Heart right ventricle (tissue), 16 donors: ENCODE data around the gene CMKLR1. TPM values are rescaled to one million over a fixed set of nuclear protein-coding genes. Genes with fewer than 3 reads are reported as not detected.

Experiments used
- ATAC-seq, 8 donors: fragments of 200-7000 bp; cut with Tn5 transposase; one replicate each; pipeline ENCODE4 v1.9.1; 2020; ENCODE audit warnings: mild to moderate bottlenecking in 8 of 8, moderate library complexity in 8 of 8, moderate number of reproducible peaks in 1 of 8
- DNase-seq, 2 donors: peaks; one replicate each; pipeline ENCODE4 v3.0.0-alpha.2; 2020
- H3K27ac ChIP-seq, 10 donors: fragments of 200-600 bp; sonication (generic) in 2 of 10; one replicate each; pipeline versions ENCODE4 v1.5.0 to v1.8.0; 2020 to 2022; ENCODE audit warnings: mild to moderate bottlenecking in 3 of 10
- H3K27me3 ChIP-seq, 7 donors: fragments of 200-600 bp; one replicate each; pipeline ENCODE4 v1.8.0; 2021 to 2022; ENCODE audit warnings: mild to moderate bottlenecking in 2 of 7
- H3K36me3 ChIP-seq, 9 donors: fragments of 200-600 bp; sonication (generic) in 1 of 9; one replicate each; pipeline versions ENCODE4 v1.5.0 to v1.8.0; 2020 to 2022; ENCODE audit warnings: mild to moderate bottlenecking in 2 of 9
- H3K4me1 ChIP-seq, 9 donors: fragments of 200-600 bp; sonication (generic) in 1 of 9; one replicate each; pipeline versions ENCODE4 v1.5.0 to v1.8.0; 2020 to 2022; ENCODE audit warnings: mild to moderate bottlenecking in 4 of 9
- H3K4me3 ChIP-seq, 10 donors: fragments of 200-600 bp; sonication (generic) in 2 of 10; one replicate each; pipeline versions ENCODE4 v1.5.0 to v1.8.0; 2020 to 2022; ENCODE audit warnings: mild to moderate bottlenecking in 7 of 10, moderate library complexity in 2 of 10
- H3K9me3 ChIP-seq, 11 donors: fragments of 200-600 bp in 10 of 11; sonication (generic) in 2 of 11; one replicate each; pipeline versions ENCODE4 v1.5.0 to v1.8.0; 2013 to 2022; ENCODE audit warnings: mild to moderate bottlenecking in 2 of 11, control low read depth in 1 of 11, moderate library complexity in 1 of 11
- CTCF ChIP-seq, 9 donors: fragments of 200-600 bp; sonication (generic) in 2 of 9; IDR thresholded peaks; one replicate each; pipeline versions ENCODE4 v1.5.0 to v1.8.0; 2021 to 2022; ENCODE audit warnings: antibody characterized with exemption in 9 of 9, mild to moderate bottlenecking in 5 of 9, moderate library complexity in 1 of 9
- WGBS, 2 donors: extraction: QIAGEN DNeasy Blood & Tissue Kit; methylation state at CpG; one replicate each; pipeline ENCODE4 v1.1.7; 2013; ENCODE audit warnings: inconsistent platforms in 1 of 2; 5-methylcytosine and 5-hydroxymethylcytosine counted together
- intact Hi-C, 10 donors: fragments of 100-400 bp; cut with DNase I; formaldehyde crosslinking; loops; one replicate each; pipeline versions ENCODE4 v1.11.1 to v1.14.2; 2022
- polyA plus RNA-seq, 2 donors: library from polyadenylated mRNA; stranded (reverse); fragments of 200-250 nt; gene quantifications; one replicate each; pipeline ENCODE4 v1.2.3, GENCODE V29; 2013
- total RNA-seq, 10 donors: library from RNA; stranded (reverse); fragmentation: NEBNext Ultra II Directional in 3 of 10; extraction: Animal tissue kit (Norgen Biotek cat#: 25700) in 3 of 10; gene quantifications; one replicate each; pipeline versions ENCODE4 v1.2.1 to v1.2.4, GENCODE V29; 2021 to 2023
- donor health status: Arrhythmogenic right ventricular cardiomyopathy.
- donor health status: ischemic (EF 13 %, LVEDD 7.1; RV severe dilation, severe dysfunction).
- donor health status: healthy with polysubstance abuse.
- donor health status: DM: no; HTN: yes; CAD: no.
- donor health status: DM: no; HTN: no; CAD: no.
- donor health status: ischemic (EF 25% LVEDD 6.9; RV normal size, moderate dysfunction).
- donor health status: ischemic (EF 25% LVEDD 5.7; RV mildly dilated, moderate dysfunction).
- donor health status: healthy.
- donor health status: DM: yes; HTN: yes; CAD: no.
- donor health status: Ischemic cardiomyopathy.
- donor health status: ischemic (EF 35%, LVEDD 5.7; RV mildly dilated, moderate dysfunction).
- donor health status: nonischemic (EF 11% LVEDD 7.7; RV severe dilation, severe dysfunction).
- donor health status: DM: yes; HTN: yes; CAD: no.
- donor health status: PGD.
- donor health status: ischemic (EF 29% LVEDD 5.4; RV normal size, mild dysfunction).
- donor health status: nonischemic (EF 23%, LVEDD 6.1; RV moderate dilation, normal function).

Gene CMKLR1
- total and polyA plus RNA-seq, 12 donors, result 2.2 to 24.0 (median 5.1) TPM

- DNase-seq, result no peak
- H3K27ac ChIP-seq, result peak overlapping the region in 9 of 10 donors; percentile 13 to 90 (median 76)
- peak in 8 of 9 donors; percentile 21 to 55 (median 48) for TF ChIP-seq CTCF (IDR thresholded peaks at IDR 0.05)
These were observed 1.6 kb downstream of the CMKLR1 start for GRCh38 chr12:108337235-108338223.

GRCh38 chr12:108335349-108336119 is 3.6 kb downstream of the CMKLR1 start:
- H3K36me3 ChIP-seq, result no peaks in the 10 kb centered on the region
- peaks cover 0 to 14% (median 0%) of the 10 kb centered on the region in 7 donors for H3K27me3 ChIP-seq
- intact Hi-C loops, result loop anchor here in 1 of 10 donors (5.0 kb wide), 1 partner anchor 33 kb away; no protein-coding TSS in a partner anchor
- peak overlapping the region in 1 of 10 donors; percentile 57 for H3K4me3 ChIP-seq
- H3K27ac ChIP-seq, result peak overlapping the region in 3 of 10 donors; percentile 45 to 86 (median 68)
- DNase-seq, result no peak
- no peaks in the 10 kb centered on the region for H3K9me3 ChIP-seq
- no peak for ATAC-seq
- TF ChIP-seq CTCF (IDR thresholded peaks at IDR 0.05), result no peak
- 82 to 86% methylated on average over 4 of the region's 4 CpGs for WGBS, 2 donors
- H3K4me1 ChIP-seq, result peaks cover 6 to 78% (median 34%) of the 10 kb centered on the region in 9 donors

More at GRCh38 chr12:108337235-108338223, 1.6 kb downstream of the CMKLR1 start:
- peak in 4 of 8 donors; percentile 29 to 34 (median 30) for ATAC-seq
- Histone ChIP-seq H3K4me1 (peaks cover 6 to 73% (median 31%) of the 10 kb centered on the region in 9 donors), H3K4me3 (peak overlapping the region in 9 of 10 donors; percentile 7 to 58 (median 54)), H3K27me3 (peaks cover 0 to 14% (median 0%) of the 10 kb centered on the region in 7 donors), H3K36me3 (no peaks in the 10 kb centered on the region), H3K9me3 (no peaks in the 10 kb centered on the region)
- intact Hi-C loops, result loop anchor here in 1 of 10 donors (5.0 kb wide), 1 partner anchor 35 kb away; no protein-coding TSS in a partner anchor
- 66 to 69% methylated on average over 9 of the region's 9 CpGs for WGBS, 2 donors

- no peak overlapping the region for H3K4me3 ChIP-seq
These were observed 5.0 kb downstream of the CMKLR1 start for GRCh38 chr12:108333898-108334699.

More at GRCh38 chr12:108333898-108334699, 5.0 kb downstream of the CMKLR1 start:
- Histone ChIP-seq H3K9me3 (peaks cover 0 to 7% (median 0%) of the 10 kb centered on the region in 11 donors), H3K27me3 (peaks cover 0 to 3% (median 0%) of the 10 kb centered on the region in 7 donors), H3K27ac (peak overlapping the region in 7 of 10 donors; percentile 5 to 86 (median 45)), H3K4me1 (peaks cover 3 to 71% (median 28%) of the 10 kb centered on the region in 9 donors), H3K36me3 (peaks cover 0 to 12% (median 0%) of the 10 kb centered on the region in 9 donors)
- no peak for TF ChIP-seq CTCF (IDR thresholded peaks at IDR 0.05)
- intact Hi-C loops, result no loop called here
- 65% methylated on average over 10 of the region's 10 CpGs for WGBS, 2 donors
- ATAC-seq (peak in 6 of 8 donors; percentile 14 to 50 (median 28)), DNase-seq (no peak)
